HL-60/S4 (cell line): ENCODE data around the gene SCN1A.
"Not testable (repeated sequence)": the region's sequence is repeated elsewhere in the genome, so short reads cannot be mapped to it uniquely, and the experiment has no call there.

Experiments used
- in situ Hi-C: fragments of 300-500 bp; cut with MboI; formaldehyde crosslinking; loops from 2 replicates; pipeline ENCODE4 v1.14.3; 2022; ENCODE audit warnings: low sequenced_read_pairs

The SCN1A gene

GRCh38 chr2:166135849-166136258 lies 8.0 kb upstream of the SCN1A start:
- in situ Hi-C loops: no loop called here

GRCh38 chr2:166135152-166135848 lies 7.5 kb upstream of the SCN1A start:
- in situ Hi-C loops: no loop called here

- in situ Hi-C loops: no loop called here
Measured at GRCh38 chr2:166134252-166135151, 6.7 kb upstream of the SCN1A start.

GRCh38 chr2:166133653-166134052 lies 5.8 kb upstream of the SCN1A start:
- in situ Hi-C loops: no loop called here

GRCh38 chr2:166128156-166128505 lies 311 bp upstream of the SCN1A start:
- in situ Hi-C loops: no loop called here

GRCh38 chr2:166126007-166126639 lies 1.7 kb downstream of the SCN1A start:
- in situ Hi-C loops: no loop called here

GRCh38 chr2:166125557-166125956 lies 2.3 kb downstream of the SCN1A start:
- in situ Hi-C loops: no loop called here

- in situ Hi-C loops: no loop called here
Measured at GRCh38 chr2:166118180-166118579, 9.6 kb downstream of the SCN1A start.

- in situ Hi-C loops: no loop called here
Measured at GRCh38 chr2:166117491-166117890, 10.3 kb downstream of the SCN1A start.

GRCh38 chr2:166115589-166115988 lies 12.2 kb downstream of the SCN1A start:
- in situ Hi-C loops: no loop called here

GRCh38 chr2:166112193-166112605 lies 15.6 kb downstream of the SCN1A start:
- in situ Hi-C loops: no loop called here

- in situ Hi-C loops: no loop called here
Measured at GRCh38 chr2:166106431-166107015, 21.3 kb downstream of the SCN1A start.

- in situ Hi-C loops: no loop called here
Measured at GRCh38 chr2:166104773-166105172, 23.0 kb downstream of the SCN1A start.

GRCh38 chr2:166104084-166104483 lies 23.7 kb downstream of the SCN1A start:
- in situ Hi-C loops: no loop called here

- in situ Hi-C loops: not testable (repeated sequence)
Measured at GRCh38 chr2:166103277-166103676, 24.5 kb downstream of the SCN1A start.

- in situ Hi-C loops: no loop called here
Measured at GRCh38 chr2:166094325-166094724, 33.5 kb downstream of the SCN1A start.

GRCh38 chr2:166092889-166093288 lies 34.9 kb downstream of the SCN1A start:
- in situ Hi-C loops: no loop called here

GRCh38 chr2:166091439-166091838 lies 36.4 kb downstream of the SCN1A start:
- in situ Hi-C loops: no loop called here

- in situ Hi-C loops: no loop called here
Measured at GRCh38 chr2:166090908-166091307, 36.9 kb downstream of the SCN1A start.

- in situ Hi-C loops: no loop called here
Measured at GRCh38 chr2:166090346-166090745, 37.5 kb downstream of the SCN1A start.

GRCh38 chr2:166088634-166089033 lies 39.2 kb downstream of the SCN1A start:
- in situ Hi-C loops: no loop called here
